LoVo (cell line): ENCODE results near the gene MLLT1.
A peak's percentile ranks its signal among the peaks of the same experiment; 100 is the strongest.
"Not testable (repeated sequence)": the region's sequence is repeated elsewhere in the genome, so short reads cannot be mapped to it uniquely, and the experiment has no call there.

Experiments
- DNase-seq: peaks from one replicate; pipeline ENCODE4 v3.0.0-alpha.2; 2016; ENCODE audit warnings: low spot score

The MLLT1 gene

GRCh38 chr19:6279931-6280591 lies at the start of gene MLLT1:
Gene MLLT1, minus strand, starts transcription at chr19:6279975. Its CDS starts 191 bp downstream, at chr19:6279784.
- DNase-seq: peak; percentile 94

GRCh38 chr19:6326815-6327214 lies 47.0 kb upstream of the MLLT1 start:
- no peak for DNase-seq

- no peak for DNase-seq
Observed at GRCh38 chr19:6325614-6326013, 45.8 kb upstream of the MLLT1 start.

- DNase-seq: no peak
Observed at GRCh38 chr19:6324757-6325156, 45.0 kb upstream of the MLLT1 start.

- DNase-seq: no peak
Observed at GRCh38 chr19:6322284-6322683, 42.5 kb upstream of the MLLT1 start.

GRCh38 chr19:6319376-6319775 lies 39.6 kb upstream of the MLLT1 start:
- DNase-seq: no peak

- DNase-seq: no peak
Observed at GRCh38 chr19:6318772-6319171, 39.0 kb upstream of the MLLT1 start.

- DNase-seq: not testable (repeated sequence)
Observed at GRCh38 chr19:6315646-6316045, 35.9 kb upstream of the MLLT1 start.

GRCh38 chr19:6313398-6313969 lies 33.7 kb upstream of the MLLT1 start:
- no peak for DNase-seq

GRCh38 chr19:6312018-6312417 lies 32.2 kb upstream of the MLLT1 start:
- no peak for DNase-seq

- no peak for DNase-seq
Observed at GRCh38 chr19:6298413-6298812, 18.6 kb upstream of the MLLT1 start.

- no peak for DNase-seq
Observed at GRCh38 chr19:6297202-6297601, 17.4 kb upstream of the MLLT1 start.

- DNase-seq: no peak
Observed at GRCh38 chr19:6292006-6292405, 12.2 kb upstream of the MLLT1 start.

GRCh38 chr19:6288737-6289136 lies 9.0 kb upstream of the MLLT1 start:
- DNase-seq: no peak

GRCh38 chr19:6287269-6287885 lies 7.6 kb upstream of the MLLT1 start:
- no peak for DNase-seq

GRCh38 chr19:6286676-6287075 lies 6.9 kb upstream of the MLLT1 start:
- DNase-seq: no peak

- DNase-seq: not testable (repeated sequence)
Observed at GRCh38 chr19:6282393-6282792, 2.6 kb upstream of the MLLT1 start.

- DNase-seq: no peak
Observed at GRCh38 chr19:6279620-6279930, 200 bp downstream of the MLLT1 start.

- DNase-seq: no peak
Observed at GRCh38 chr19:6278740-6279619, 795 bp downstream of the MLLT1 start.

- no peak for DNase-seq
Observed at GRCh38 chr19:6278051-6278450, 1.7 kb downstream of the MLLT1 start.

- DNase-seq: no peak
Observed at GRCh38 chr19:6276447-6276846, 3.3 kb downstream of the MLLT1 start.

- no peak for DNase-seq
Observed at GRCh38 chr19:6275170-6275744, 4.5 kb downstream of the MLLT1 start.
